ENCODE measurements around the gene NMT1.

Gene NMT1

GRCh38 chr17:45096926-45097325, 35.8 kb downstream of the NMT1 start:
- TF ChIP-seq YY1 (IDR thresholded peaks at IDR 0.05; ENCODE audit: low read depth) (no peak), TAF1 (IDR thresholded peaks at IDR 0.05; ENCODE audit: low read depth) (no peak), TCF12 (IDR thresholded peaks at IDR 0.05; ENCODE audit: low read depth) (no peak)

GRCh38 chr17:45098081-45098868, 37.2 kb downstream of the NMT1 start:
- no peak for TF ChIP-seq REST (IDR thresholded peaks at IDR 0.05; ENCODE audit: low read depth)

- no peak for TF ChIP-seq EGR1 (IDR thresholded peaks at IDR 0.05)
- TF ChIP-seq FOXM1 (IDR thresholded peaks at IDR 0.05; ENCODE audit: borderline replicate concordance, low read depth): no peak
- peak; percentile 77 for TF ChIP-seq RAD21 (IDR thresholded peaks at IDR 0.05; ENCODE audit: low read depth)
Measured at GRCh38 chr17:45098869-45099616, 37.9 kb downstream of the NMT1 start.

- TF ChIP-seq TEAD4 (IDR thresholded peaks at IDR 0.05): no peak
- TF ChIP-seq TAF1 (IDR thresholded peaks at IDR 0.05; ENCODE audit: low read depth): no peak
- no peak for TF ChIP-seq FOXM1 (IDR thresholded peaks at IDR 0.05; ENCODE audit: borderline replicate concordance, low read depth)
- TF ChIP-seq CEBPB (IDR thresholded peaks at IDR 0.05): no peak
- no peak for TF ChIP-seq YY1 (IDR thresholded peaks at IDR 0.05; ENCODE audit: low read depth)
- TF ChIP-seq EP300 (IDR thresholded peaks at IDR 0.05; ENCODE audit: borderline replicate concordance): no peak
- no peak for TF ChIP-seq RAD21 (IDR thresholded peaks at IDR 0.05; ENCODE audit: low read depth)
- no peak for TF ChIP-seq MAX (IDR thresholded peaks at IDR 0.05)
- no peak for TF ChIP-seq CREB1 (IDR thresholded peaks at IDR 0.05; ENCODE audit: low read depth)
- TF ChIP-seq REST (IDR thresholded peaks at IDR 0.05; ENCODE audit: low read depth): no peak
- no peak for TF ChIP-seq EGR1 (IDR thresholded peaks at IDR 0.05)
- TF ChIP-seq NFIC (IDR thresholded peaks at IDR 0.05): no peak
- no peak for TF ChIP-seq USF1 (IDR thresholded peaks at IDR 0.05)
- TF ChIP-seq TCF12 (IDR thresholded peaks at IDR 0.05; ENCODE audit: low read depth): no peak
- TF ChIP-seq ZBTB7A (IDR thresholded peaks at IDR 0.05; ENCODE audit: low read depth): no peak
Measured at GRCh38 chr17:45101546-45101882, 40.4 kb downstream of the NMT1 start.

- TF ChIP-seq EP300 (IDR thresholded peaks at IDR 0.05; ENCODE audit: borderline replicate concordance): no peak
- TF ChIP-seq RAD21 (IDR thresholded peaks at IDR 0.05; ENCODE audit: low read depth): no peak
- TF ChIP-seq TEAD4 (IDR thresholded peaks at IDR 0.05): no peak
- TF ChIP-seq YY1 (IDR thresholded peaks at IDR 0.05; ENCODE audit: low read depth): no peak
- TF ChIP-seq MAX (IDR thresholded peaks at IDR 0.05): no peak
- no peak for TF ChIP-seq EGR1 (IDR thresholded peaks at IDR 0.05)
- no peak for TF ChIP-seq TCF12 (IDR thresholded peaks at IDR 0.05; ENCODE audit: low read depth)
- no peak for TF ChIP-seq TAF1 (IDR thresholded peaks at IDR 0.05; ENCODE audit: low read depth)
- TF ChIP-seq CREB1 (IDR thresholded peaks at IDR 0.05; ENCODE audit: low read depth): no peak
- no peak for TF ChIP-seq USF1 (IDR thresholded peaks at IDR 0.05)
- no peak for TF ChIP-seq CEBPB (IDR thresholded peaks at IDR 0.05)
- TF ChIP-seq ZBTB7A (IDR thresholded peaks at IDR 0.05; ENCODE audit: low read depth): no peak
- TF ChIP-seq REST (IDR thresholded peaks at IDR 0.05; ENCODE audit: low read depth): no peak
- TF ChIP-seq NFIC (IDR thresholded peaks at IDR 0.05): no peak
- TF ChIP-seq FOXM1 (IDR thresholded peaks at IDR 0.05; ENCODE audit: borderline replicate concordance, low read depth): no peak
Measured at GRCh38 chr17:45101883-45102811, 41.0 kb downstream of the NMT1 start.
